Measurements from ENCODE around the gene TLR7. TPM values are rescaled to one million over a fixed set of nuclear protein-coding genes. Genes with fewer than 3 reads are reported as not detected.

TLR7 gene
- total and polyA plus RNA-seq, 2 experiments from 2014 or later, result not detected

DNA sequence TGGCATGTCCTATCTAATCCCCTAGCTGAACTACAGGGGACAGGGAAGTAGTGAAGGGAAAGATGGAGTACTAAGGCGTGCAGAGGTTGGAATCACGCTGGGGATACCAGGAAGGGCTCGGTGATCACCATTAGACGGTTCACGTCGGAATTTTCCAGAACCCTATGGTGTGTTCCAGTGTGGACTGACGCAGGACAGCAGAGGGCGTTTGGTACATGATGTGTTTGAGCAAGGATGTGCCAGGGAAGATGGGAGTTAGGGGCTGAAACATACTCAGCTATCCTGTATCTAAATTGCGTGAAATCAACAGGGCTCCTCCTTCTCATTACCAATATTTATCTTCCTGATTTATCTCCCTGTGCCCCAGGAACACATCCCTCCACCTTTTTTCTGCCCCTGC is 41.9 kb upstream of the TLR7 start:
- no peaks in the 10 kb centered on the region for H3K79me2 ChIP-seq (ENCODE audit: insufficient read depth)
- H2AFZ ChIP-seq, result no peak overlapping the region
- H3K9ac ChIP-seq, result no peak overlapping the region
- DNase-seq, result no peak
- H3K27ac ChIP-seq, result no peak overlapping the region
- no peaks in the 10 kb centered on the region for H3F3A ChIP-seq (ENCODE audit: insufficient read depth)
- no peaks in the 10 kb centered on the region for H3K9me2 ChIP-seq (ENCODE audit: insufficient read depth)
- H3K4me1 ChIP-seq (ENCODE audit: insufficient read depth), result no peaks in the 10 kb centered on the region
- no peak overlapping the region for H3K4me3 ChIP-seq
- no peaks in the 10 kb centered on the region for H3K27me3 ChIP-seq (replicated peaks; ENCODE audit: insufficient read depth)
- H3K36me3 ChIP-seq (ENCODE audit: low read depth), result no peaks in the 10 kb centered on the region
- 82% methylated on average over 9 of the region's 9 CpGs for WGBS, 2 experiments (ENCODE audit: low coverage in 1 of 2, low lambda C conversion rate in 2 of 2, missing lambda C conversion rate in 2 of 2)
- TF ChIP-seq EZH2phosphoT487 (IDR thresholded peaks at IDR 0.05; ENCODE audit: insufficient read depth, low read depth), result no peak
- TF ChIP-seq EZH2 (IDR thresholded peaks at IDR 0.05; ENCODE audit: insufficient read depth, poor library complexity, severe bottlenecking), result no peak
- in situ Hi-C loops (cut with MboI), result loop anchor here (25.0 kb wide), 1 partner anchor 687 kb away; no protein-coding TSS in a partner anchor
- no peak overlapping the region for H3K4me2 ChIP-seq (ENCODE audit: unreplicated experiment)
- H3K9me3 ChIP-seq (ENCODE audit: low read depth), result no peaks in the 10 kb centered on the region
- H4K20me1 ChIP-seq (ENCODE audit: insufficient read depth), result no peaks in the 10 kb centered on the region

DNA sequence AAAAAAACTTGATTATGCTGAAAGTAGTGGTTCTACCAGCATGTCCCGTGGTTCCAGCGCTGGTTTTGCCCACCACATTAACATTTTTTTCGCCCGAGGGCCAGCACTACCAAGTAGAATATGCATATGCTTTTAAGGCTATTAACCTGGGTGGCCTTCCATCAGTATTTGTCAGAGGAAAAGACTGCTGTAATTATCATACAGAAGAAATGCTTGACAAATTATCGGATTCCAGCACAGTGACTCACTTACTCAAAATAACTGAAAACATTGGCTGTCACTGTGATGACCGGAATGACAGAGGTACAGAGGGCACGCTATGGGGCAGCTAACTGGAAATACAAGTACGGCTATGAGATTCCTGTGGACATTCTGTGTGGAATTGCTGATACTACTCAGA is 41.1 kb upstream of the TLR7 start:
- DNase-seq, result no peak
- Histone ChIP-seq H3K4me3 (no peak overlapping the region), H2AFZ (no peak overlapping the region), H3K36me3 (ENCODE audit: low read depth) (no peaks in the 10 kb centered on the region), H3F3A (ENCODE audit: insufficient read depth) (no peaks in the 10 kb centered on the region), H3K4me2 (ENCODE audit: unreplicated experiment) (no peak overlapping the region), H3K27me3 (replicated peaks; ENCODE audit: insufficient read depth) (no peaks in the 10 kb centered on the region), H3K9ac (no peak overlapping the region), H3K9me3 (ENCODE audit: low read depth) (no peaks in the 10 kb centered on the region), H4K20me1 (ENCODE audit: insufficient read depth) (no peaks in the 10 kb centered on the region), H3K9me2 (ENCODE audit: insufficient read depth) (no peaks in the 10 kb centered on the region), H3K79me2 (ENCODE audit: insufficient read depth) (no peaks in the 10 kb centered on the region), H3K4me1 (ENCODE audit: insufficient read depth) (no peaks in the 10 kb centered on the region), H3K27ac (no peak overlapping the region)
- in situ Hi-C loops (cut with MboI), result no loop called here
- TF ChIP-seq EZH2phosphoT487 (IDR thresholded peaks at IDR 0.05; ENCODE audit: insufficient read depth, low read depth), result no peak
- TF ChIP-seq EZH2 (IDR thresholded peaks at IDR 0.05; ENCODE audit: insufficient read depth, poor library complexity, severe bottlenecking), result no peak
- 94 to 97% methylated on average over 8 of the region's 8 CpGs for WGBS, 2 experiments (ENCODE audit: low coverage in 1 of 2, low lambda C conversion rate in 2 of 2, missing lambda C conversion rate in 2 of 2)

DNA sequence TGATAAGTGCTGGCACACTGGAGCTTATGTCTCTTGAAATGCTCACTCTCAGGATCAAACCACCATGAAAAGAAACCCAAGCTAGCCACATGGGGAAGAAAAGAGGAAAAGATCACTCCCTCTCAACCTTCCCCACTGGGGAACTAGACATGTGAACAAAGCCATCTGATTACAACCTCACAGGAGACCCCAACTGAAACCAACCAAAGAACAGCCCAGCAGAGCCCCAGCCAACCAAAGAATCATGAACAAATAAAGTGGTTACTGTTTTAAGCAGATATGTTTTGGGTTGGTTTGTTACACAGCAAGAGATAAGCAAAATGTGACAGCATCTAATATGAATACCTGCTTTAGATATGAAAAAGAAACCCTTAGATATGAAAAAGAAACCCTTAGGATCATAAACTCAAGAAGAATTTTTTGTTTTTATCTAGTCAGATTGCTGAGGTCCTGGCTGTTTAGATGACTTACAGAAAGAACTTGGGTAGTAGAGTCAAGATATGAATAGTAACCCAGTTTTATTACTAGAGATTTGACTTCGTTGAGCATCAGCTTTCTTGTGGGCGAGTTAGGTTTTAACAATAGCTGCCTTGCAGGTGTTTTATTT is 23.7 kb upstream of the TLR7 start:
- Histone ChIP-seq H3K4me1 (ENCODE audit: insufficient read depth) (no peaks in the 10 kb centered on the region), H3K79me2 (ENCODE audit: insufficient read depth) (no peaks in the 10 kb centered on the region), H3K9me2 (ENCODE audit: insufficient read depth) (no peaks in the 10 kb centered on the region), H3K9me3 (ENCODE audit: low read depth) (no peaks in the 10 kb centered on the region), H3K4me3 (no peak overlapping the region), H3K27ac (no peak overlapping the region), H3K36me3 (ENCODE audit: low read depth) (no peaks in the 10 kb centered on the region), H2AFZ (no peak overlapping the region), H3K27me3 (replicated peaks; ENCODE audit: insufficient read depth) (no peaks in the 10 kb centered on the region), H4K20me1 (ENCODE audit: insufficient read depth) (no peaks in the 10 kb centered on the region), H3K4me2 (ENCODE audit: unreplicated experiment) (no peak overlapping the region), H3F3A (ENCODE audit: insufficient read depth) (no peaks in the 10 kb centered on the region), H3K9ac (no peak overlapping the region)
- 33 to 49% methylated on average over 2 of the region's 2 CpGs for WGBS, 2 experiments (ENCODE audit: low coverage in 1 of 2, low lambda C conversion rate in 2 of 2, missing lambda C conversion rate in 2 of 2)
- TF ChIP-seq EZH2phosphoT487 (IDR thresholded peaks at IDR 0.05; ENCODE audit: insufficient read depth, low read depth), result no peak
- TF ChIP-seq EZH2 (IDR thresholded peaks at IDR 0.05; ENCODE audit: insufficient read depth, poor library complexity, severe bottlenecking), result no peak
- DNase-seq, result no peak
- in situ Hi-C loops (cut with MboI), result no loop called here

DNA sequence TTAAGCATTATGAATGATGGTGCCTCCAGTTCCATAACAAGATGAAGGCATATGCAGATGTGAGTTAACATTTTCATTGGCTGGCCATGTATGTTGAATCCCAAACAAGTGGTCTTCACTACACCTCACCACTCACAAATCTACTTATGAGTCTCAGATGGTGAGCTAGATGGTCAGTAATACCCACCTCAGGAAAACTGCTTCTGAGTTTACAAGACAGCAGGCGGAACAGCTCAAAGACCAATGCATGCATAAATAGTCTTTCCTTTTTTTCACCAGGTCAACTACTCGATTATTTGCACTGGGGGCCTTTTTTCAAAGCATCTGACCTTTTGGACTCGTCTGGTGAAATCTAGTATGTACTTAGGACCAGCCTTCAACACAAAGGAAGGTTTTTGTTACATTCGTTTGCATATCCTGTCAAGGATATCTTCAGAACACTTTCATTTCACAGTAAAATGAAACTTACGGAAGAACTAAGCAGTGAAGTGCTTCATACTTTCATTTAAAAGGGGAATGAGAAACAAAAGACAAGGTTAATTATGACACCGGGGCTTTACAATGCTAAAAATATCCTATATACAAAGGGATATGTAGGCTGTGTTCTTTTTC is 23.1 kb upstream of the TLR7 start:
- Histone ChIP-seq H3K4me3 (no peak overlapping the region), H2AFZ (no peak overlapping the region), H3K4me1 (ENCODE audit: insufficient read depth) (no peaks in the 10 kb centered on the region), H3K79me2 (ENCODE audit: insufficient read depth) (no peaks in the 10 kb centered on the region), H3F3A (ENCODE audit: insufficient read depth) (no peaks in the 10 kb centered on the region), H3K36me3 (ENCODE audit: low read depth) (no peaks in the 10 kb centered on the region), H4K20me1 (ENCODE audit: insufficient read depth) (no peaks in the 10 kb centered on the region), H3K9ac (no peak overlapping the region), H3K4me2 (ENCODE audit: unreplicated experiment) (no peak overlapping the region), H3K9me2 (ENCODE audit: insufficient read depth) (no peaks in the 10 kb centered on the region), H3K27me3 (replicated peaks; ENCODE audit: insufficient read depth) (no peaks in the 10 kb centered on the region), H3K9me3 (ENCODE audit: low read depth) (no peaks in the 10 kb centered on the region), H3K27ac (no peak overlapping the region)
- no peak for TF ChIP-seq EZH2 (IDR thresholded peaks at IDR 0.05; ENCODE audit: insufficient read depth, poor library complexity, severe bottlenecking)
- no peak for TF ChIP-seq EZH2phosphoT487 (IDR thresholded peaks at IDR 0.05; ENCODE audit: insufficient read depth, low read depth)
- 13 to 18% methylated on average over 6 of the region's 6 CpGs for WGBS, 2 experiments (ENCODE audit: low coverage in 1 of 2, low lambda C conversion rate in 2 of 2, missing lambda C conversion rate in 2 of 2)
- DNase-seq, result no peak
- in situ Hi-C loops (cut with MboI), result no loop called here
